Tibial nerve (tissue), 4 donors: ENCODE data around the gene LIPT1. TPM values are rescaled to one million over a fixed set of nuclear protein-coding genes. Genes with fewer than 3 reads are reported as not detected.

Experiments used
- DNase-seq, 2 donors: peaks; one replicate each; pipeline ENCODE4 v3.0.0-alpha.2; 2019; ENCODE audit warnings: low spot score in 2 of 2
- H3K27ac ChIP-seq, 4 donors: fragments of 200-600 bp; sonication (generic) in 3 of 4; one replicate each; pipeline ENCODE4 v1.5.1; 2017 to 2019; ENCODE audit warnings: mild to moderate bottlenecking in 1 of 4
- H3K27me3 ChIP-seq, 2 donors: fragments of 200-600 bp; sonication (generic) in 1 of 2; one replicate each; pipeline versions ENCODE4 v1.5.1 to v1.6.0; 2017 to 2019
- H3K36me3 ChIP-seq, 3 donors: fragments of 200-600 bp; sonication (generic); one replicate each; pipeline ENCODE4 v1.5.1; 2018 to 2019
- H3K4me1 ChIP-seq, 4 donors: fragments of 200-600 bp; sonication (generic) in 3 of 4; one replicate each; pipeline ENCODE4 v1.5.1; 2017 to 2019
- H3K4me3 ChIP-seq, 4 donors: fragments of 200-600 bp; sonication (generic) in 3 of 4; one replicate each; pipeline ENCODE4 v1.5.1; 2017 to 2019; ENCODE audit warnings: mild to moderate bottlenecking in 1 of 4, moderate library complexity in 1 of 4
- H3K9me3 ChIP-seq, 4 donors: fragments of 200-600 bp; sonication (generic) in 3 of 4; one replicate each; pipeline ENCODE4 v1.5.1; 2017 to 2019
- EP300 ChIP-seq, 2 donors: sonication (generic); formaldehyde crosslinking; IDR thresholded peaks; one replicate each; pipeline ENCODE4 v1.6.1; 2017; ENCODE audit warnings: antibody characterized with exemption in 2 of 2, mild to moderate bottlenecking in 1 of 2
- POLR2A ChIP-seq, 2 donors: fragments of 450-650 bp; IDR thresholded peaks; one replicate each; pipeline ENCODE4 v1.6.1; 2017; ENCODE audit warnings: antibody characterized with exemption in 2 of 2, mild to moderate bottlenecking in 2 of 2, moderate library complexity in 2 of 2
- WGBS, 2 donors: methylation state at CpG; one replicate each; pipeline ENCODE4 v1.1.5; 2018; 5-methylcytosine and 5-hydroxymethylcytosine counted together
- total RNA-seq, 4 donors: library from RNA; depleted of rRNA; stranded (reverse); fragments of >200 nt; gene quantifications; one replicate each; pipeline ENCODE4 v1.1.0, GENCODE V29; 2016
- TF ChIP-seq, protein P1 (sequence below), 5 experiments: fragments of 200-600 bp in 3 of 5; fragments of 450-650 bp in 2 of 5; sonication (generic) in 3 of 5; IDR thresholded peaks; one replicate each; pipeline ENCODE4 v1.5.1; 2016 to 2019; ENCODE audit warnings: antibody characterized with exemption in 5 of 5, mild to moderate bottlenecking in 3 of 5, moderate library complexity in 2 of 5

The LIPT1 gene
- 10 to 100 TPM in 1 of 4 donors, 1 to 10 TPM in 3; 2.7 to 10.0 (median 9.0) TPM for total RNA-seq

DNA sequence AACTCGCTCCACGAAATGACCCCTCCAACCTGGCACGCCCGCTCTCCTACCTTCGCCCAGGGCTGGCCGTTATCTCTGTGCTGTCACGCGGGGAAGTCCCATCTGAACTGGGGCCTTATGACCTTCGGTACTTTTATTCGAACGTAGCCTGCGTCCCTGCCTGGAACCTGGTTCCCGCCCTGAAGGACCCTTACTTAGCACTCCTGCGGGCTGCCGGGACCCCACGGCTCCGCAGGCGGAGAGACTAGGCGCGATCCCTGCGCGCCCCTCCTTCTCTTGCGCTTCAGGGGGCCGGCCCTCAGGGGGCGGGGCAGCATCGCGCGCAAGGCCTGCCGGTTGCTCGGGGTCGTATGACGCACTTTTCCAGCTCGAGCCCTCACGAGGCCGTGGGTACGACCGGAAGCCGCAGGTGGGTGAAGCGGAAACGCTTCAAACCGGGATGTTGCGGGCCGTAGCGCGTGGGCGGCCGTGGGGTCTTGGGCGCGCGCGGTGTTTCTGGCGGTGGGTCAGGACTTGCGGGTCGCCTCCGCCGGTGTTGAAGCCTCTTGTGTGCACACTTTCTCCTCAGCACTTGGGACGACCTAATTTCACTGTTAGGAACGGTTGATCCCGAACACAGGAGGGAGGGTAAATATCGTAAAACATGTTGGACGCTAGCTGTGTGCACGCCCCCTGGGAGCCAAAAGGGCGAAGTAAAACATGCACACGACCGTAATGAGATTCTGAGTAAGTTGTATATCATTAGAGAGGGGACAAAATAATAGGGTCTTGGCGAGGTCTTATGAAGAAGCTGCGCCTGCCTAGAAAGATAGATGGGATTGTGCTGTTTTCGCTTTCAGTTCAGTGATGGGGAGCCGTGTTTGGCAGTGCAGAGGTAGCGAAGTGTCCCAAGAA, at the start of gene LIPT1, which contains the start of gene TSGA10:
LIPT1 (plus strand) TSS at position 325 of the 894 bp plus-strand sequence. CDS start 6,991 bp downstream, outside the sequence.
TSGA10 (minus strand) TSS at position 300 of the 894 bp plus-strand sequence. CDS start 45,503 bp downstream, outside the sequence.
- 0 to 1% methylated on average over 33 to 64 of the region's 70 CpGs for WGBS, 2 donors
- H3K27me3 ChIP-seq = no peaks in the 10 kb centered on the region
- DNase-seq = peak; percentile 81 to 82
- H3K9me3 ChIP-seq = no peaks in the 10 kb centered on the region
- peak within 1 kb of the TSS; percentile 80 to 95 (median 92) for H3K27ac ChIP-seq
- TF ChIP-seq, protein P1, sequence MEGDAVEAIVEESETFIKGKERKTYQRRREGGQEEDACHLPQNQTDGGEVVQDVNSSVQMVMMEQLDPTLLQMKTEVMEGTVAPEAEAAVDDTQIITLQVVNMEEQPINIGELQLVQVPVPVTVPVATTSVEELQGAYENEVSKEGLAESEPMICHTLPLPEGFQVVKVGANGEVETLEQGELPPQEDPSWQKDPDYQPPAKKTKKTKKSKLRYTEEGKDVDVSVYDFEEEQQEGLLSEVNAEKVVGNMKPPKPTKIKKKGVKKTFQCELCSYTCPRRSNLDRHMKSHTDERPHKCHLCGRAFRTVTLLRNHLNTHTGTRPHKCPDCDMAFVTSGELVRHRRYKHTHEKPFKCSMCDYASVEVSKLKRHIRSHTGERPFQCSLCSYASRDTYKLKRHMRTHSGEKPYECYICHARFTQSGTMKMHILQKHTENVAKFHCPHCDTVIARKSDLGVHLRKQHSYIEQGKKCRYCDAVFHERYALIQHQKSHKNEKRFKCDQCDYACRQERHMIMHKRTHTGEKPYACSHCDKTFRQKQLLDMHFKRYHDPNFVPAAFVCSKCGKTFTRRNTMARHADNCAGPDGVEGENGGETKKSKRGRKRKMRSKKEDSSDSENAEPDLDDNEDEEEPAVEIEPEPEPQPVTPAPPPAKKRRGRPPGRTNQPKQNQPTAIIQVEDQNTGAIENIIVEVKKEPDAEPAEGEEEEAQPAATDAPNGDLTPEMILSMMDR (IDR thresholded peaks at IDR 0.05) = peak in 2 of 5 experiments; percentile 28 to 41
- peak; percentile 83 to 88 for TF ChIP-seq POLR2A (IDR thresholded peaks at IDR 0.05)
- TF ChIP-seq EP300 (IDR thresholded peaks at IDR 0.05) = peak; percentile 94 to 99
- H3K4me3 ChIP-seq = peak within 1 kb of the TSS; percentile 61 to 93 (median 76)
- peaks cover 0 to 26% (median 11%) of the 10 kb centered on the region in 4 donors for H3K4me1 ChIP-seq
- H3K36me3 ChIP-seq = peaks cover 0 to 26% (median 0%) of the 10 kb centered on the region in 3 donors

DNA sequence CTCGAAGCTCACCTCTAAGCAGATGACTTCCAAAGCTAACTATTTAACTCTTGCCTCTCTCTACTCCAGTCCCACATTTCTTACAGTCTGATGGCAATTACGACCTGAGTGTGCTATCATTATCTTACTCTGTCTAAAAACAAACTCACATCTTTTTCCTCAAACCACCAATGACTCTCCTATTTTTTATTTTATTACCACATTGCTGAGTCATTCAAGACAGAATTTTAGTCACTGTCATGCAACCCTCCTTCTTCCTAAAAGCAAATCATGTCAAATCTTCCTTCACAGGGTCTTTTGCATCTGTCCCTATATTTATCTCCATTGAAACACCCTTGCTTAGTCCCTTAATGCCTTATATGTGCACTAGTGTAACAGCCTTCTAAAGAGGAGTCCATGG, 47.9 kb upstream of the LIPT1 start:
- no peak overlapping the region for H3K4me3 ChIP-seq
- no peaks in the 10 kb centered on the region for H3K36me3 ChIP-seq
- peaks cover 0 to 3% (median 0%) of the 10 kb centered on the region in 4 donors for H3K4me1 ChIP-seq
- H3K27ac ChIP-seq = no peak overlapping the region
- 60 to 63% methylated on average over 2 of the region's 2 CpGs for WGBS, 2 donors
- no peaks in the 10 kb centered on the region for H3K27me3 ChIP-seq
- DNase-seq = no peak
- no peaks in the 10 kb centered on the region for H3K9me3 ChIP-seq
- TF ChIP-seq POLR2A (IDR thresholded peaks at IDR 0.05) (no peak), EP300 (IDR thresholded peaks at IDR 0.05) (no peak)
- TF ChIP-seq, protein P1 (IDR thresholded peaks at IDR 0.05) = no peak

DNA sequence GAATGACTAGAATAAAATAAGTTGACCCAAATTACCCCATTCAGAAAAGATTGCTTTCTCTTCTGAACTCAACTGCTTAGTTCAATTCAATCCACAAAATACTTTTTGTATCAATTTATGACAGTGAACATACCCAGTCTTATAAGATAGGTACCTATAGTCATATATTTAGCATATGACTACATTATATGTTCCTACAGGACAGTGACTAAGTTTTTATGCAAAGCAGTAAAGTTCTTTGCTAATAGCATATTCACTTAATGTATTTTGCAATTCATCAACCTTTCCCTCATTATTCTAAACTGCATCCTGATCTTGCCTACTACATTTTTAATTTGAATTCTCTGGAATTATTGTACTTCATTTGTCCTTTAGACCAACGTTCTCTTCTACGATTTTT, 43.5 kb upstream of the LIPT1 start:
- Histone ChIP-seq H3K27ac (no peak overlapping the region), H3K36me3 (no peaks in the 10 kb centered on the region), H3K9me3 (no peaks in the 10 kb centered on the region), H3K4me1 (no peaks in the 10 kb centered on the region), H3K4me3 (no peak overlapping the region), H3K27me3 (no peaks in the 10 kb centered on the region)
- WGBS, 2 donors = 75 to 79% methylated on average over 2 of the region's 2 CpGs
- TF ChIP-seq EP300 (IDR thresholded peaks at IDR 0.05) = no peak
- no peak for TF ChIP-seq POLR2A (IDR thresholded peaks at IDR 0.05)
- TF ChIP-seq, protein P1 (IDR thresholded peaks at IDR 0.05) = no peak
- no peak for DNase-seq

DNA sequence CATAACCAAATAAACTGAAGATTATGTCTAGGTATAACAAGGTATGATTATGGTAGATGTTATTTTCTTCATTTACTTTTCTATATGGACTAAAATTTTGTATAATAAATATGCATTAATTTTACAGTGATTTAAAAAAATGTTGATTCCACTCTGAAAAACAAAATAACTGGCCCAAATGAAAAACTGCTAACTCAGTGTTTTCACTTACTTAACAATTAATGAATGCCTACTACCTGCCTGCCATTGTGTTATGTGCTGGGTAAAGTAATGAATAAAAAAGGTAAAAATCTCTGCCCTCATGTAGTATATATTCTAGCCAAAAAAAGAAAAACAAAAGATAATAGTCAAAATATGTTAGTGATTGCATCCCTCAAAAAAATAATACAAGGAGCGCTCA, 42.8 kb upstream of the LIPT1 start:
- Histone ChIP-seq H3K27me3 (no peaks in the 10 kb centered on the region), H3K36me3 (no peaks in the 10 kb centered on the region), H3K27ac (no peak overlapping the region), H3K9me3 (no peaks in the 10 kb centered on the region), H3K4me3 (no peak overlapping the region), H3K4me1 (no peaks in the 10 kb centered on the region)
- 72 to 82% methylated on average over 1 of the region's 1 CpG for WGBS, 2 donors
- TF ChIP-seq EP300 (IDR thresholded peaks at IDR 0.05) = no peak
- TF ChIP-seq, protein P1 (IDR thresholded peaks at IDR 0.05) = no peak
- TF ChIP-seq POLR2A (IDR thresholded peaks at IDR 0.05) = no peak
- DNase-seq = no peak

DNA sequence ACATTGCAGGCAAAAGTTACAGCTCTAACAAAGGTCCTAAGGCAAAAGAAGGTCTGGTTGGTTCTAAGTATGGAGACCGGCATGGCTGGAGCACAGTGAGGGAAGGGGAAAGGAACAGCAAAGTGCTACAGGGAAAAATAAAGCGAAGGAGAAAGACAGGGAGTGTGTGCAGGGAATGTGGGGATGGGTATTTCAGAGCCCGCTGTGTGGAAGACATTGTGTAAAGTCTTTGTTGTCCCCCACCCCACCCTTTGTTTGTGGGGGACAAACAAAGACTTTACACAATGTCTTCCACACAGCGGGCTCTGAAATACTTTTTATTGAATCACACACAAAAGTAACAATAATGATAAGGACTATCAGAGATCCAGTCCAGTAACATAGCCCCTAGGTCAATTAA, 42.1 kb upstream of the LIPT1 start:
- 50 to 56% methylated on average over 4 of the region's 4 CpGs for WGBS, 2 donors
- no peaks in the 10 kb centered on the region for H3K9me3 ChIP-seq
- H3K4me1 ChIP-seq = no peaks in the 10 kb centered on the region
- no peak for DNase-seq
- no peaks in the 10 kb centered on the region for H3K27me3 ChIP-seq
- H3K36me3 ChIP-seq = no peaks in the 10 kb centered on the region
- H3K27ac ChIP-seq = no peak overlapping the region
- TF ChIP-seq EP300 (IDR thresholded peaks at IDR 0.05) (no peak), POLR2A (IDR thresholded peaks at IDR 0.05) (no peak)
- TF ChIP-seq, protein P1 (IDR thresholded peaks at IDR 0.05) = no peak
- H3K4me3 ChIP-seq = no peak overlapping the region
